GM21423 (cell line): Measurements from ENCODE around the gene SLAMF9.

Experiments used
- ATAC-seq: cut with Tn5 transposase; IDR thresholded peaks from one replicate; pipeline ENCODE4 v1.9.1; 2021; ENCODE audit warnings: mild to moderate bottlenecking, moderate library complexity; ENCODE audit not compliant: unreplicated experiment

The SLAMF9 gene

GRCh38 chr1:159953536-159954515 is at the start of gene SLAMF9:
TSS of gene SLAMF9 (minus strand) at chr1:159954237. CDS start at chr1:159954137, 100 bp downstream.
- no peak for ATAC-seq

GRCh38 chr1:160001440-160001839 is 47.4 kb upstream of the SLAMF9 start:
- no peak for ATAC-seq

DNA sequence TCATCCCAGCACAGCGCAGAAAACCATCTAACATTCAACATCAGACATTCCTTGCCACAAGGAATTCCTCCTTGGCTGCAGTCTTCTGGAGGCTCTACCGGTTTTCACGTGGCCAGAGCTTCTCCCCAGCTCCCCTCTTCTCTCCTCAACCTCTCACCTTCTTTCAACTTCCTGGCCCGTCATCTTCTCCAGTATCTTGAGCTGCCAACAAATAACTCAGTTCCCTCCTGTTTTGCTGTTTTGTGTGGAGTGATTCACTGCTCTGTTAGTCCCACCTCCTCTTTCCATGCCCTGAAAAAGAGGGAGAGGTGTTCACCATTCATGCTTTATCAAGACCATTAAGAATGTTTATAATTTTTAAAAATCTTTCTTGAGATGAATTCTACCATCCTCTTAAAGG is 45.2 kb upstream of the SLAMF9 start:
- ATAC-seq: no peak

DNA sequence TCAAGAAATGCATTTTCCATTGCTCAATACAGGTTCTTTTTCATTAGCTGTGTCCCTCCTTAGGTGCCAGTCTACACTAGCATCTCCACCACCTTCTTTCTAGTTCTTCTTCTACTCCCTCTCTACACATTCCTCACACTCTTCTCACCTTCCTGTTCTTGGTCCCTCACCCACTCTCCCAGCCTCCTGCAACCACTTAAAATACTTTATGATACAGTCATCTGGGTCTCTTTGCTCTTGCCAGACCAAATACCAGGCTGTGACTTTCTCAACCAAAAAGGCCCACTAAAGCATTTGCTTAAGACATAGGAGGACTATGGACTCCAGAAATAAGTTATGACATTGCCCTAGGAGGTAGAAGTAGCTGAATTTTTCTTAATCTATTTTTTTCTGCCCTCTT is 42.6 kb upstream of the SLAMF9 start:
- no peak for ATAC-seq

- ATAC-seq: no peak
Measured at GRCh38 chr1:159994896-159995295, 40.9 kb upstream of the SLAMF9 start.

GRCh38 chr1:159993911-159994310 is 39.9 kb upstream of the SLAMF9 start:
- ATAC-seq: no peak

- no peak for ATAC-seq
Measured at GRCh38 chr1:159992161-159992560, 38.1 kb upstream of the SLAMF9 start.

- no peak for ATAC-seq
Measured at GRCh38 chr1:159991513-159991912, 37.5 kb upstream of the SLAMF9 start.

DNA sequence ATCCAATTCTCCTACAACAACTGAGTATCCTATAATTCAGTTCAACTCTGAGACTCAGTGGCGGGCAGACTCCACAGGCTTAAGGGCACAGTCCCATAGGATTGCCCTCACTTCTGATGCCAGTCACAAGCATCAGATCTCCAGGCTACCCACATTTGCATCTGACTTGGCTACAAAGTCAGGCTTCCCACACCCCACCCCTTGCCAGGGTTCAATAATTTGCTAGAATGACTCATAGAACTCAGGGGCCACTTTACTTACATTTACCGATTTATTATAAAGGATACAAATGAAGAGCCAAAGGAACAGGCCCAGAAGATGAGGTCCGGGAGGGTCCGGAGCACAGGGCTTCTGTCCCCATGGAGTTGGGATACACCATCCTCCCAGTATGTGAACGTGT is 36.0 kb upstream of the SLAMF9 start:
- no peak for ATAC-seq

GRCh38 chr1:159989581-159989980 is 35.5 kb upstream of the SLAMF9 start:
- ATAC-seq: no peak

GRCh38 chr1:159988006-159988405 is 34.0 kb upstream of the SLAMF9 start:
- no peak for ATAC-seq

- no peak for ATAC-seq
Measured at GRCh38 chr1:159987186-159987585, 33.1 kb upstream of the SLAMF9 start.

DNA sequence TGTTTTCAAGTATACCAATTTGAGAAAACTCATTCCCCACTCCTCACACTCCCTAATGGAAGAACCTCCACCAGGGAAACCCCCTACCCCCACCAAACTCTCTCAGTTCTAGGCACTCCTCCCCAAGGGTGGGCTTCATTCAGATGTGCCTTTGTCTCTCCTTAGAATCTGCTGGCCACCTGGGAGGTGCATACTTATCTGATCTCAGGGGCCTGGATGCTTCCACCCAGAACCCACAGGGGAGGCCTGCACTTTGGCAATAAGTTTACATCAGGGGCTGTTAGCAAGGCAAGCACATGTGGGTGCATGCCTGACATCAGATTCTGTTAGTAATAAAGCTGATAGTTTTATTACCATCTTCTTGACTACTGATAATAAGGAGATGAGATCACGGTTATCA is 32.5 kb upstream of the SLAMF9 start:
- ATAC-seq: no peak

DNA sequence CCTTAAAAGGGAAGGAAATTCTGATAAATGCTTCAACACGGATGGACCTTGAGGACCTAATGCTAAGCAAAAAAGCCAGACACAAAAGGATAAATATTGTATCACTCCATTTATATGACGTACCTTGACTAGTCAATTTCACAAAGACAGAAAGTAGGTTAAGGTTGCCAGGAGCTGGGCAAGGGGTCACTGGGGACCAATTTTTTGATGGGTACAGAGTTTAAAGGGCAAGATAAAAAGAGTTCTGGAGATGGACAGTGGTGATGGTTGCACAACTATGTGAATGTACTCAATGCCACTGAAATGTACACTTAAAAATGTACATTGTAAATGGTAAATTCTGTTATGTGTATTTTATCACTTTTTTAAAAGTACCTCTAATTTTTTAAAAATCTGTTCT is 32.1 kb upstream of the SLAMF9 start:
- no peak for ATAC-seq

GRCh38 chr1:159985473-159985872 is 31.4 kb upstream of the SLAMF9 start:
- no peak for ATAC-seq

GRCh38 chr1:159983681-159984080 is 29.6 kb upstream of the SLAMF9 start:
- no peak for ATAC-seq

DNA sequence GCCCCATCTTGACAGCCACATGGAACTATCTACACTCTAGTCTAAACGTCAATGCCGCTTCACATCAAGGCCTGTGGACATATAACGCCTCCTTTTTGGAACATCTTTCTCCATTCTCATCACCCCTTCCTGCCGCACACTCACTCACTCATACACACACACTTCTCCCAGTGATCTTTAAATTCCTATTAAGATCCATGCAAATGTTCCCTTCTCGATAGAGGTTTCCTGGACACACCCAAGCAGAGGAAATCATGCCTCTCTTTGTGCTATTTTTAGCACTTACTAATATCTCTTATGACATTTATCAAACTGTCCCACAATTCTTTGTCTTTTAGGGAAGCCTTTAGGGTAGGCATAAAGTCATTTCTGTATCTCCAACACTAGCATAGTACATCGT is 28.2 kb upstream of the SLAMF9 start:
- no peak for ATAC-seq

GRCh38 chr1:159981351-159982055 is 27.5 kb upstream of the SLAMF9 start:
- ATAC-seq: no peak

DNA sequence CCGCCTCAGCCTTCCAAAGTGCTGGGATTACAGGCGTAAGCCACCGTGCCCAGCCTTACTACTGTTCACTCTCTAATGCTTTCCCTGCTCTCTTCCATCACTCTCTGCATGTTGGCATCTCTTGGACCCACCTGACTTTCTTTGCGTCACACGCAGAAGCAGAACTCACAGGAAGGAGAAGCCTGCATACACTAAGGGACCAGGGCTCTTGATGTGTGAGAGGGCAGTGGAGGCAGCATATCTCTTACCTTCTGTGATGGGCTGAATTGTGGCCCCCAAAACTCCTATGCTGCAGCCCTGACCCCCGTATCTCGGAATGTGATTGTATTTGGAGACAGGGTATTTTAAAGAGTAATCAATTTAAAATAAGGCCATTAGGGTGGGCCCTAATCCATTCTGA is 26.7 kb upstream of the SLAMF9 start:
- no peak for ATAC-seq

GRCh38 chr1:159980076-159980475 is 26.0 kb upstream of the SLAMF9 start:
- no peak for ATAC-seq

DNA sequence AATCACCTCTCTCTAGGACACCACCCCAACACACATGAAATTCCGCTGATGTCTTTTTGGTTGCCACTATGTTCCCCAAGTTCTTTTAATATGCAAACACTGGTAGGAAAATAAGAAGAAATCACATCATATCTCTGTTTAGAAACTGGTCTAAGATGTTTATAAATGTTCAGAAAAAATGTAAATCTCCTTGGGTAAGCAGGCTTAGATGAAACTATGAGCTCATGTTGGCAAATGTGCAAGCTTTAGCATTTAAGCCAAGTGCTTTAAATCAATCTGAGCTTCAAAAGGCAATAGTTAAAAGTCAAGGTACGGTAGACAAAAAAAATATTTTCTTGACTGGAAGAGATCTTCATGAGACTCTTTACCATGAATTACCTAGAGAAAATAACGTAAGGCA is 25.2 kb upstream of the SLAMF9 start:
- no peak for ATAC-seq

DNA sequence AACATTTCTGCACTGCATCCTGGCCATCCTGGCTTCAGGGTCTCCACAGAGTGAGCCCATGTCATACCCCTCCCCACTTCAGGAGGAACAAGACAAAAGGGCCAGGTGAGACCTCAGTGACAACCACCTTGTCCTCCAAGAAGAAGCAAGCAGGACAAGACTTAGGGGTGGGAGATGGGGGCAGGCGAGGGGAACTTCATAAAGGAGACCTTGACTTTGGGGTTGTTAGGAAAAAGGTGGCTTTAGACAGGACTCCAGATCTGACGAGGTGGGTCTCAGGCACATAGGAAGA is 24.0 kb upstream of the SLAMF9 start:
- no peak for ATAC-seq
